MCF 10A (cell line): ENCODE results near the gene C12orf75. TPM values are rescaled to one million over a fixed set of nuclear protein-coding genes. Genes with fewer than 3 reads are reported as not detected.

Source experiments
- BruUV-seq: library from RNA; stranded (reverse); fragments of 400-500 nt; replicated peaks from 2 replicates; lab custom pipeline; 2021; lab: Mats Ljungman, UMichigan
- CTCF ChIA-PET: fragments of 300-600 bp; sonication (Branson Sonifier 250); formaldehyde crosslinking; extraction: SDS; loops from one replicate; lab custom pipeline; 2021; ENCODE audit warnings: antibody characterized with exemption, inconsistent platforms; lab: Yijun Ruan, JAX
- POLR2A ChIA-PET: fragments of 300-600, 350-650 bp; sonication (Branson Sonifier 250); formaldehyde crosslinking; extraction: SDS; loops from one replicate; lab custom pipeline; 2020; ENCODE audit warnings: antibody characterized with exemption, inconsistent platforms; lab: Yijun Ruan, JAX
- DNase-seq: peaks from one replicate; pipeline ENCODE4 v3.0.0-alpha.2; 2018; ENCODE audit not compliant: unreplicated experiment
- H3K27ac Mint-ChIP-seq: one replicate; pipeline ENCODE4 v1.8.0; 2022; ENCODE audit warnings: mild to moderate bottlenecking, low read depth, mixed read lengths; ENCODE audit not compliant: unreplicated experiment
- H3K27me3 Mint-ChIP-seq: one replicate; pipeline ENCODE4 v1.8.0; 2022; ENCODE audit warnings: mixed read lengths; ENCODE audit not compliant: insufficient read depth, unreplicated experiment
- H3K36me3 Mint-ChIP-seq: one replicate; pipeline ENCODE4 v1.8.0; 2022; ENCODE audit warnings: mild to moderate bottlenecking, moderate library complexity, mixed read lengths; ENCODE audit not compliant: insufficient read depth, unreplicated experiment
- H3K4me1 Mint-ChIP-seq: one replicate; pipeline ENCODE4 v1.8.0; 2022; ENCODE audit warnings: mixed read lengths; ENCODE audit not compliant: insufficient read depth, unreplicated experiment
- H3K4me3 Mint-ChIP-seq: one replicate; pipeline ENCODE4 v1.8.0; 2022; ENCODE audit warnings: mild to moderate bottlenecking, moderate library complexity, mixed read lengths; ENCODE audit not compliant: unreplicated experiment
- H3K9me3 Mint-ChIP-seq: one replicate; pipeline ENCODE4 v1.8.0; 2022; ENCODE audit warnings: mixed read lengths; ENCODE audit not compliant: unreplicated experiment
- CTCF ChIP-seq: fragments of 200-600 bp; IDR thresholded peaks from one replicate; pipeline ENCODE4 v1.8.0; 2022; ENCODE audit warnings: antibody characterized with exemption, mild to moderate bottlenecking; ENCODE audit not compliant: unreplicated experiment
- intact Hi-C: fragments of 100-400 bp; cut with micrococcal nuclease; formaldehyde crosslinking; loops from 2 replicates; pipeline ENCODE4 v1.14.1; 2022
- total RNA-seq: library from RNA; stranded (reverse); gene quantifications from 2 replicates; pipeline ENCODE4 v1.2.3, GENCODE V29; 2022

The C12orf75 gene
- total RNA-seq, 1 experiment from 2014 or later = 53.6 TPM

DNA sequence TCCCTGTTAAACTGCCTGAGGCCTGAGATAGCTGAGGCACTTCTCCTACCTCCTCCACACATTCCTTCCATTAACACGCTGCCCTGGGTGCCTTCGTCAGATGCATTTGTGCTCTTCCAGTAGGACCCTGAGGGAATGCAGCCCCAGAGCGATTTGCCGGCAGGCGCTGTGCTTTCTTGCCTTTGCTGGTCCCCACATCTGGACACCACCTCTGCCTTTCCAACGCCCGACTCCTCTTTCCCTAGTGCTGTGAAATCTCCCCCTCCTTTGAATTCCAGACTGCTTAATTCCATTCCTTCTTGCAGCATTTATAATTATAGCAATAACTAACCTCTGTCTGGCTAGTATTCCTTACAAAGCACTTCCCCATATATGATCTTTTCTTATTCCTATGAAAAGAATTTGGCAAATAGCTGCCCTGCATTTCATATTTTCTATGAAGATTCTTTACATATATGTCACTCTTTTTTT is 88.4 kb downstream of the C12orf75 start:
- no peak for TF ChIP-seq CTCF
- no peak overlapping the region for H3K4me3 Mint-ChIP-seq
- peak overlapping the region; percentile 49 for H3K27ac Mint-ChIP-seq
- intact Hi-C loops = no loop called here
- no peaks in the 10 kb centered on the region for H3K27me3 Mint-ChIP-seq
- CTCF ChIA-PET = interaction anchor here (0.6 to 4.9 kb wide), 14 partner anchors 9 to 805 kb away, joined by 3 to 134 read pairs (median 4); partner anchors contain the start of gene NUAK1
- BruUV-seq = no TSS peak
- peaks cover 40% of the 10 kb centered on the region for H3K4me1 Mint-ChIP-seq
- POLR2A ChIA-PET = interaction anchor here (1.0 to 4.2 kb wide), 2 partner anchors 717 to 927 kb away, joined by 3 to 43 read pairs; partner anchors contain the start of gene NUAK1
- no peaks in the 10 kb centered on the region for H3K9me3 Mint-ChIP-seq
- no peaks in the 10 kb centered on the region for H3K36me3 Mint-ChIP-seq
- DNase-seq = no peak

DNA sequence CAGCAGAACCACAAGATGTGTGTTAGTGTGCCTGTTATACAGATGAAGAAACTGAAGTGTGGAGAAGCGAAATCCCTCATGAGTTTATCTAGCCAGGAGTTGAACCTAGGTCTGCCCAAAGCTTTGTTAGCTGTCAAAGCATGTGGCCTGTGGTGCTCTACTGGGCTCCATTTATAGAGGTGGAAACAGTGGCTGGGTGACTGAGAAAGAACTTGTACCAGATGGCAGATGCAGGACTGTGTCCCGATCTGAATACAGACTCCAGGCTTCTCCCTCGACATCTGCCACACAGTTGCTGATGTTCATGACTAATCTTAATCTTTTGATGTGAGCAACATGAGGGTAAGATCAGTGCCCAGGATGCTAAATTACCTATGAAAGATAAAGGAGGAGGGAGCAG is 89.1 kb downstream of the C12orf75 start:
- H3K27me3 Mint-ChIP-seq = no peaks in the 10 kb centered on the region
- no peak for DNase-seq
- H3K4me1 Mint-ChIP-seq = peaks cover 40% of the 10 kb centered on the region
- no peak overlapping the region for H3K4me3 Mint-ChIP-seq
- CTCF ChIA-PET = interaction anchor here (0.6 to 4.9 kb wide), 23 partner anchors 9 to 917 kb away, joined by 3 to 134 read pairs (median 6); partner anchors contain the start of gene NUAK1
- H3K9me3 Mint-ChIP-seq = no peaks in the 10 kb centered on the region
- intact Hi-C loops = loop anchor here (1.0 to 5.0 kb wide), 5 partner anchors 286 to 805 kb away; no protein-coding TSS in a partner anchor
- no peak for TF ChIP-seq CTCF
- no TSS peak for BruUV-seq
- no peak overlapping the region for H3K27ac Mint-ChIP-seq
- POLR2A ChIA-PET = interaction anchor here (0.5 to 4.2 kb wide), 4 partner anchors 16 to 729 kb away, joined by 3 to 43 read pairs (median 4); partner anchors contain the start of gene NUAK1
- H3K36me3 Mint-ChIP-seq = no peaks in the 10 kb centered on the region

- POLR2A ChIA-PET = interaction anchor here (0.5 to 4.2 kb wide), 7 partner anchors 16 to 859 kb away, joined by 3 to 43 read pairs (median 3); partner anchors contain the start of gene NUAK1
- no TSS peak for BruUV-seq
- no peaks in the 10 kb centered on the region for H3K36me3 Mint-ChIP-seq
Measured at GRCh38 chr12:105420046-105420445, 89.6 kb downstream of the C12orf75 start.

More at GRCh38 chr12:105420046-105420445, 89.6 kb downstream of the C12orf75 start:
- no peak for DNase-seq
- H3K27ac Mint-ChIP-seq = no peak overlapping the region
- no peak for TF ChIP-seq CTCF
- no peaks in the 10 kb centered on the region for H3K27me3 Mint-ChIP-seq
- H3K4me1 Mint-ChIP-seq = peaks cover 40% of the 10 kb centered on the region
- intact Hi-C loops = loop anchor here (1.0 to 5.0 kb wide), 5 partner anchors 285 to 804 kb away; no protein-coding TSS in a partner anchor
- H3K4me3 Mint-ChIP-seq = no peak overlapping the region
- no peaks in the 10 kb centered on the region for H3K9me3 Mint-ChIP-seq
- CTCF ChIA-PET = interaction anchor here (0.5 to 4.9 kb wide), 52 partner anchors 10 to 926 kb away, joined by 3 to 134 read pairs (median 4); partner anchors contain the start of gene NUAK1
